GM23338 (cell line): ENCODE measurements around the gene TMEM44. TPM values are rescaled to one million over a fixed set of nuclear protein-coding genes. Genes with fewer than 3 reads are reported as not detected.

Source experiments
- ATAC-seq: fragments of 200-7000 bp; cut with Tn5 transposase; 3 replicates; pipeline ENCODE4 v1.9.1; 2020
- DNase-seq: peaks from one replicate; pipeline ENCODE4 v3.0.0-alpha.2; 2015; ENCODE audit warnings: low spot score
- H2AFZ ChIP-seq: fragments of 200-600 bp; sonication (generic); 2 replicates; pipeline ENCODE4 v1.8.0; 2016; ENCODE audit warnings: antibody characterized with exemption, mild to moderate bottlenecking, moderate library complexity
- H3F3A ChIP-seq: fragments of 200-600 bp; sonication (generic); replicated peaks from 2 replicates; pipeline ENCODE4 v1.8.0; 2017; ENCODE audit warnings: antibody characterized with exemption, mixed run types, low read depth
- H3K27ac ChIP-seq: fragments of 200-600 bp; sonication (generic); 2 replicates; pipeline ENCODE4 v1.6.1; 2016; ENCODE audit warnings: low read depth
- H3K27me3 ChIP-seq: fragments of 200-600 bp; sonication (generic); 2 replicates; pipeline ENCODE4 v1.8.0; 2016; ENCODE audit warnings: mild to moderate bottlenecking, mixed run types, moderate library complexity; ENCODE audit not compliant: insufficient read depth
- H3K36me3 ChIP-seq: fragments of 200-600 bp; sonication (generic); 2 replicates; pipeline ENCODE4 v1.8.0; 2016; ENCODE audit warnings: mild to moderate bottlenecking; ENCODE audit not compliant: insufficient read depth
- H3K4me1 ChIP-seq: fragments of 200-600 bp; sonication (generic); 2 replicates; pipeline ENCODE4 v1.8.0; 2016; ENCODE audit warnings: mild to moderate bottlenecking, moderate library complexity; ENCODE audit not compliant: insufficient read depth
- H3K4me2 ChIP-seq: fragments of 200-600 bp; sonication (generic); 2 replicates; pipeline ENCODE4 v1.7.1; 2017; ENCODE audit warnings: mixed run types
- H3K4me3 ChIP-seq: fragments of 200-600 bp; sonication (generic); 2 replicates; pipeline ENCODE4 v1.6.1; 2016; ENCODE audit warnings: mixed run types
- H3K79me2 ChIP-seq: fragments of 200-600 bp; sonication (generic); replicated peaks from 2 replicates; pipeline ENCODE4 v1.8.0; 2017; ENCODE audit warnings: mild to moderate bottlenecking; ENCODE audit not compliant: insufficient read depth
- H3K9me2 ChIP-seq: fragments of 200-600 bp; sonication (generic); 2 replicates; pipeline ENCODE4 v1.8.0; 2017; ENCODE audit not compliant: insufficient read depth
- H4K20me1 ChIP-seq: fragments of 200-600 bp; sonication (generic); replicated peaks from 2 replicates; pipeline ENCODE4 v1.8.0; 2017; ENCODE audit warnings: mild to moderate bottlenecking; ENCODE audit not compliant: insufficient read depth
- H3K27ac Mint-ChIP-seq: 2 replicates; pipeline ENCODE4 v1.8.0; 2020; ENCODE audit warnings: inconsistent platforms, mild to moderate bottlenecking, moderate library complexity, mixed read lengths
- H3K27me3 Mint-ChIP-seq: 3 replicates; pipeline ENCODE4 v1.8.0; 2022; ENCODE audit warnings: low read depth, mild to moderate bottlenecking, moderate library complexity, mixed read lengths, inconsistent platforms; ENCODE audit not compliant: insufficient read depth, poor library complexity
- H3K36me3 Mint-ChIP-seq: 3 replicates; pipeline ENCODE4 v1.8.0; 2021; ENCODE audit warnings: low read depth, mild to moderate bottlenecking, inconsistent platforms, moderate library complexity, mixed read lengths
- H3K4me1 Mint-ChIP-seq: 3 replicates; pipeline ENCODE4 v1.8.0; 2020; ENCODE audit warnings: mild to moderate bottlenecking, inconsistent platforms, mixed read lengths
- H3K4me3 Mint-ChIP-seq: 3 replicates; pipeline ENCODE4 v1.8.0; 2021; ENCODE audit warnings: moderate library complexity, mild to moderate bottlenecking, inconsistent platforms, mixed read lengths
- H3K9me3 Mint-ChIP-seq: 3 replicates; pipeline ENCODE4 v1.8.0; 2020; ENCODE audit warnings: moderate library complexity, mild to moderate bottlenecking, inconsistent platforms, mixed read lengths
- CREB1 ChIP-seq: fragments of 250-450 bp; sonication (Bioruptor Pico); IDR thresholded peaks from 2 replicates; pipeline ENCODE4 v1.5.0; 2020; ENCODE audit warnings: low read depth, mild to moderate bottlenecking, moderate library complexity
- EZH2 ChIP-seq: fragments of 200-600 bp; sonication (generic); IDR thresholded peaks from one replicate; pipeline ENCODE4 v1.8.0; 2017; ENCODE audit warnings: antibody characterized with exemption, mild to moderate bottlenecking, low read depth; ENCODE audit not compliant: unreplicated experiment
- EZH2phosphoT487 ChIP-seq: fragments of 200-600 bp; sonication (generic); IDR thresholded peaks from one replicate; pipeline ENCODE4 v1.8.1; 2018; ENCODE audit warnings: antibody characterized with exemption; ENCODE audit not compliant: unreplicated experiment
- JUNB ChIP-seq: IDR thresholded peaks from one replicate; pipeline ENCODE4 v1.6.1; 2016; ENCODE audit warnings: antibody characterized with exemption; ENCODE audit not compliant: unreplicated experiment
- NANOG ChIP-seq: IDR thresholded peaks from 2 replicates; pipeline ENCODE4 v1.6.1; 2016; ENCODE audit warnings: antibody characterized with exemption, borderline replicate concordance
- POLR2AphosphoS5 ChIP-seq: IDR thresholded peaks from 2 replicates; pipeline ENCODE4 v1.6.1; 2016; ENCODE audit warnings: antibody characterized with exemption, low read depth
- STAT1 ChIP-seq: IDR thresholded peaks from one replicate; pipeline ENCODE4 v1.6.1; 2016; ENCODE audit warnings: antibody characterized with exemption; ENCODE audit not compliant: unreplicated experiment
- ZNF114 ChIP-seq: fragments of 250-450 bp; sonication (Bioruptor Pico); IDR thresholded peaks from 2 replicates; pipeline ENCODE4 v1.5.0; 2020; ENCODE audit warnings: mild to moderate bottlenecking, moderate library complexity
- ZNF331 ChIP-seq: fragments of 250-450 bp; sonication (Bioruptor Pico); IDR thresholded peaks from 2 replicates; pipeline ENCODE4 v1.5.0; 2020; ENCODE audit warnings: low read depth, mild to moderate bottlenecking, moderate library complexity
- polyA plus RNA-seq: library from polyadenylated mRNA; unstranded; fragments of >200 nt; fragmentation: Nextera tagmentation; extraction: Ambion mirVana; gene quantifications from 2 replicates; pipeline ENCODE4 v1.2.1, GENCODE V29; 2016
- total RNA-seq: library from RNA; depleted of rRNA; stranded (reverse); fragments of >200 nt; shearing (Covaris generic); gene quantifications from 2 replicates; pipeline ENCODE4 v1.2.3, GENCODE V29; 2014
- TF ChIP-seq, protein P1 (sequence below), 2 experiments: fragments of 200-600 bp in 1 of 2; sonication (generic) in 1 of 2; conservative IDR thresholded peaks; 2 replicates each; pipeline versions ENCODE4 v1.5.1 to v1.6.1; 2016 to 2017; ENCODE audit warnings: antibody characterized with exemption in 2 of 2, low read depth in 2 of 2, mild to moderate bottlenecking in 2 of 2, moderate library complexity in 1 of 2
- TF ChIP-seq, protein P2 (sequence below): IDR thresholded peaks from one replicate; pipeline ENCODE4 v1.6.1; 2018; ENCODE audit warnings: antibody characterized with exemption; ENCODE audit not compliant: unreplicated experiment
- TF ChIP-seq, protein P3 (sequence below): fragments of 250-450 bp; sonication (Bioruptor Pico); IDR thresholded peaks from 2 replicates; pipeline ENCODE4 v1.5.0; 2020; ENCODE audit warnings: mild to moderate bottlenecking, moderate library complexity
- TF ChIP-seq, protein P4 (sequence below): IDR thresholded peaks from 2 replicates; pipeline ENCODE4 v1.6.1; 2016; ENCODE audit warnings: antibody characterized with exemption

TMEM44 gene
- total and polyA plus RNA-seq, 2 experiments from 2014 or later = 10.0 to 10.5 TPM

DNA sequence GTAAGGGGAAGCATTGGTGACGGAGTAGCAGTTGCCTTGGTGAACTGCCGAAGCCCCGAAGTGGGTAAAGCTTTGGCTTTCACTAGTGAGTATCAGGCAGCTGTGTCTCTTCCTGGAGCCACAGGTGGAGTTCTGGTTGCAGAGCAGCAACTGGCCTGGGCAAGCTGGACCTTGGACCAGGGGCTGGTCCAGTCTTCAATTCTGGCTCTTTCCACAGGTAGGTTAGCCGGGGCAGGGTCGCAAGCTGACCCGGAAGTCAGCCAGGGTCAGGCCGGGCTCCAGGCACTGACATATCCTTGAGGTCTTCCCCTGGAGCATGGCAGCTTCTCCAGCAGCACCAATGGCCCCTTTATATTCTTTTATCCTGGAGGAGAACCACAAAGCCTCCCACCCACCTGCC lies 73.2 kb downstream of the TMEM44 start:
- H4K20me1 ChIP-seq = no peaks in the 10 kb centered on the region
- no peak overlapping the region for H3K27ac ChIP-seq
- no peaks in the 10 kb centered on the region for H3K79me2 ChIP-seq
- no peaks in the 10 kb centered on the region for H3K9me3 Mint-ChIP-seq
- no peak for DNase-seq
- peaks cover 24% of the 10 kb centered on the region for H3K4me1 Mint-ChIP-seq
- H3K9me2 ChIP-seq = peaks cover 9% of the 10 kb centered on the region; the same call in 1 of the 2 replicates
- TF ChIP-seq EZH2 (no peak), STAT1 (no peak), NANOG (no peak), POLR2AphosphoS5 (no peak), ZNF114 (no peak), ZNF331 (CRISPR knock-in tag) (no peak), JUNB (no peak), EZH2phosphoT487 (no peak), CREB1 (CRISPR knock-in tag) (no peak)
- TF ChIP-seq, protein P1, sequence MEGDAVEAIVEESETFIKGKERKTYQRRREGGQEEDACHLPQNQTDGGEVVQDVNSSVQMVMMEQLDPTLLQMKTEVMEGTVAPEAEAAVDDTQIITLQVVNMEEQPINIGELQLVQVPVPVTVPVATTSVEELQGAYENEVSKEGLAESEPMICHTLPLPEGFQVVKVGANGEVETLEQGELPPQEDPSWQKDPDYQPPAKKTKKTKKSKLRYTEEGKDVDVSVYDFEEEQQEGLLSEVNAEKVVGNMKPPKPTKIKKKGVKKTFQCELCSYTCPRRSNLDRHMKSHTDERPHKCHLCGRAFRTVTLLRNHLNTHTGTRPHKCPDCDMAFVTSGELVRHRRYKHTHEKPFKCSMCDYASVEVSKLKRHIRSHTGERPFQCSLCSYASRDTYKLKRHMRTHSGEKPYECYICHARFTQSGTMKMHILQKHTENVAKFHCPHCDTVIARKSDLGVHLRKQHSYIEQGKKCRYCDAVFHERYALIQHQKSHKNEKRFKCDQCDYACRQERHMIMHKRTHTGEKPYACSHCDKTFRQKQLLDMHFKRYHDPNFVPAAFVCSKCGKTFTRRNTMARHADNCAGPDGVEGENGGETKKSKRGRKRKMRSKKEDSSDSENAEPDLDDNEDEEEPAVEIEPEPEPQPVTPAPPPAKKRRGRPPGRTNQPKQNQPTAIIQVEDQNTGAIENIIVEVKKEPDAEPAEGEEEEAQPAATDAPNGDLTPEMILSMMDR (conservative IDR thresholded peaks at IDR 0.05; ENCODE audit: low read depth in 2 of 2) = no peak
- TF ChIP-seq, protein P2, sequence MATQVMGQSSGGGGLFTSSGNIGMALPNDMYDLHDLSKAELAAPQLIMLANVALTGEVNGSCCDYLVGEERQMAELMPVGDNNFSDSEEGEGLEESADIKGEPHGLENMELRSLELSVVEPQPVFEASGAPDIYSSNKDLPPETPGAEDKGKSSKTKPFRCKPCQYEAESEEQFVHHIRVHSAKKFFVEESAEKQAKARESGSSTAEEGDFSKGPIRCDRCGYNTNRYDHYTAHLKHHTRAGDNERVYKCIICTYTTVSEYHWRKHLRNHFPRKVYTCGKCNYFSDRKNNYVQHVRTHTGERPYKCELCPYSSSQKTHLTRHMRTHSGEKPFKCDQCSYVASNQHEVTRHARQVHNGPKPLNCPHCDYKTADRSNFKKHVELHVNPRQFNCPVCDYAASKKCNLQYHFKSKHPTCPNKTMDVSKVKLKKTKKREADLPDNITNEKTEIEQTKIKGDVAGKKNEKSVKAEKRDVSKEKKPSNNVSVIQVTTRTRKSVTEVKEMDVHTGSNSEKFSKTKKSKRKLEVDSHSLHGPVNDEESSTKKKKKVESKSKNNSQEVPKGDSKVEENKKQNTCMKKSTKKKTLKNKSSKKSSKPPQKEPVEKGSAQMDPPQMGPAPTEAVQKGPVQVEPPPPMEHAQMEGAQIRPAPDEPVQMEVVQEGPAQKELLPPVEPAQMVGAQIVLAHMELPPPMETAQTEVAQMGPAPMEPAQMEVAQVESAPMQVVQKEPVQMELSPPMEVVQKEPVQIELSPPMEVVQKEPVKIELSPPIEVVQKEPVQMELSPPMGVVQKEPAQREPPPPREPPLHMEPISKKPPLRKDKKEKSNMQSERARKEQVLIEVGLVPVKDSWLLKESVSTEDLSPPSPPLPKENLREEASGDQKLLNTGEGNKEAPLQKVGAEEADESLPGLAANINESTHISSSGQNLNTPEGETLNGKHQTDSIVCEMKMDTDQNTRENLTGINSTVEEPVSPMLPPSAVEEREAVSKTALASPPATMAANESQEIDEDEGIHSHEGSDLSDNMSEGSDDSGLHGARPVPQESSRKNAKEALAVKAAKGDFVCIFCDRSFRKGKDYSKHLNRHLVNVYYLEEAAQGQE = no peak
- TF ChIP-seq, protein P3, sequence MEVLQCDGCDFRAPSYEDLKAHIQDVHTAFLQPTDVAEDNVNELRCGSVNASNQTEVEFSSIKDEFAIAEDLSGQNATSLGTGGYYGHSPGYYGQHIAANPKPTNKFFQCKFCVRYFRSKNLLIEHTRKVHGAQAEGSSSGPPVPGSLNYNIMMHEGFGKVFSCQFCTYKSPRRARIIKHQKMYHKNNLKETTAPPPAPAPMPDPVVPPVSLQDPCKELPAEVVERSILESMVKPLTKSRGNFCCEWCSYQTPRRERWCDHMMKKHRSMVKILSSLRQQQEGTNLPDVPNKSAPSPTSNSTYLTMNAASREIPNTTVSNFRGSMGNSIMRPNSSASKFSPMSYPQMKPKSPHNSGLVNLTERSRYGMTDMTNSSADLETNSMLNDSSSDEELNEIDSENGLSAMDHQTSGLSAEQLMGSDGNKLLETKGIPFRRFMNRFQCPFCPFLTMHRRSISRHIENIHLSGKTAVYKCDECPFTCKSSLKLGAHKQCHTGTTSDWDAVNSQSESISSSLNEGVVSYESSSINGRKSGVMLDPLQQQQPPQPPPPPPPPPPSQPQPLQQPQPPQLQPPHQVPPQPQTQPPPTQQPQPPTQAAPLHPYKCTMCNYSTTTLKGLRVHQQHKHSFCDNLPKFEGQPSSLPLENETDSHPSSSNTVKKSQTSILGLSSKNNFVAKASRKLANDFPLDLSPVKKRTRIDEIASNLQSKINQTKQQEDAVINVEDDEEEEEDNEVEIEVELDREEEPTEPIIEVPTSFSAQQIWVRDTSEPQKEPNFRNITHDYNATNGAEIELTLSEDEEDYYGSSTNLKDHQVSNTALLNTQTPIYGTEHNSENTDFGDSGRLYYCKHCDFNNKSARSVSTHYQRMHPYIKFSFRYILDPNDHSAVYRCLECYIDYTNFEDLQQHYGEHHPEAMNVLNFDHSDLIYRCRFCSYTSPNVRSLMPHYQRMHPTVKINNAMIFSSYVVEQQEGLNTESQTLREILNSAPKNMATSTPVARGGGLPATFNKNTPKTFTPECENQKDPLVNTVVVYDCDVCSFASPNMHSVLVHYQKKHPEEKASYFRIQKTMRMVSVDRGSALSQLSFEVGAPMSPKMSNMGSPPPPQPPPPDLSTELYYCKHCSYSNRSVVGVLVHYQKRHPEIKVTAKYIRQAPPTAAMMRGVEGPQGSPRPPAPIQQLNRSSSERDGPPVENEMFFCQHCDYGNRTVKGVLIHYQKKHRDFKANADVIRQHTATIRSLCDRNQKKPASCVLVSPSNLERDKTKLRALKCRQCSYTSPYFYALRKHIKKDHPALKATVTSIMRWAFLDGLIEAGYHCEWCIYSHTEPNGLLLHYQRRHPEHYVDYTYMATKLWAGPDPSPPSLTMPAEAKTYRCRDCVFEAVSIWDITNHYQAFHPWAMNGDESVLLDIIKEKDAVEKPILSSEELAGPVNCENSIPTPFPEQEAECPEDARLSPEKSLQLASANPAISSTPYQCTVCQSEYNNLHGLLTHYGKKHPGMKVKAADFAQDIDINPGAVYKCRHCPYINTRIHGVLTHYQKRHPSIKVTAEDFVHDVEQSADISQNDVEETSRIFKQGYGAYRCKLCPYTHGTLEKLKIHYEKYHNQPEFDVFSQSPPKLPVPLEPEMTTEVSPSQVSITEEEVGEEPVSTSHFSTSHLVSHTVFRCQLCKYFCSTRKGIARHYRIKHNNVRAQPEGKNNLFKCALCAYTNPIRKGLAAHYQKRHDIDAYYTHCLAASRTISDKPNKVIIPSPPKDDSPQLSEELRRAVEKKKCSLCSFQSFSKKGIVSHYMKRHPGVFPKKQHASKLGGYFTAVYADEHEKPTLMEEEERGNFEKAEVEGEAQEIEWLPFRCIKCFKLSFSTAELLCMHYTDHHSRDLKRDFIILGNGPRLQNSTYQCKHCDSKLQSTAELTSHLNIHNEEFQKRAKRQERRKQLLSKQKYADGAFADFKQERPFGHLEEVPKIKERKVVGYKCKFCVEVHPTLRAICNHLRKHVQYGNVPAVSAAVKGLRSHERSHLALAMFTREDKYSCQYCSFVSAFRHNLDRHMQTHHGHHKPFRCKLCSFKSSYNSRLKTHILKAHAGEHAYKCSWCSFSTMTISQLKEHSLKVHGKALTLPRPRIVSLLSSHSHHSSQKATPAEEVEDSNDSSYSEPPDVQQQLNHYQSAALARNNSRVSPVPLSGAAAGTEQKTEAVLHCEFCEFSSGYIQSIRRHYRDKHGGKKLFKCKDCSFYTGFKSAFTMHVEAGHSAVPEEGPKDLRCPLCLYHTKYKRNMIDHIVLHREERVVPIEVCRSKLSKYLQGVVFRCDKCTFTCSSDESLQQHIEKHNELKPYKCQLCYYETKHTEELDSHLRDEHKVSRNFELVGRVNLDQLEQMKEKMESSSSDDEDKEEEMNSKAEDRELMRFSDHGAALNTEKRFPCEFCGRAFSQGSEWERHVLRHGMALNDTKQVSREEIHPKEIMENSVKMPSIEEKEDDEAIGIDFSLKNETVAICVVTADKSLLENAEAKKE (CRISPR knock-in tag) = no peak
- TF ChIP-seq, protein P4, sequence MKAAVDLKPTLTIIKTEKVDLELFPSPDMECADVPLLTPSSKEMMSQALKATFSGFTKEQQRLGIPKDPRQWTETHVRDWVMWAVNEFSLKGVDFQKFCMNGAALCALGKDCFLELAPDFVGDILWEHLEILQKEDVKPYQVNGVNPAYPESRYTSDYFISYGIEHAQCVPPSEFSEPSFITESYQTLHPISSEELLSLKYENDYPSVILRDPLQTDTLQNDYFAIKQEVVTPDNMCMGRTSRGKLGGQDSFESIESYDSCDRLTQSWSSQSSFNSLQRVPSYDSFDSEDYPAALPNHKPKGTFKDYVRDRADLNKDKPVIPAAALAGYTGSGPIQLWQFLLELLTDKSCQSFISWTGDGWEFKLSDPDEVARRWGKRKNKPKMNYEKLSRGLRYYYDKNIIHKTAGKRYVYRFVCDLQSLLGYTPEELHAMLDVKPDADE = no peak
- H3K36me3 Mint-ChIP-seq = no peaks in the 10 kb centered on the region
- H3K4me3 Mint-ChIP-seq = no peak overlapping the region
- H3K27me3 Mint-ChIP-seq = peaks cover 12% of the 10 kb centered on the region
- H2AFZ ChIP-seq = no peak overlapping the region
- no peaks in the 10 kb centered on the region for H3F3A ChIP-seq
- ATAC-seq = no peak
- no peak overlapping the region for H3K4me3 ChIP-seq
- H3K4me2 ChIP-seq = no peak overlapping the region
- no peaks in the 10 kb centered on the region for H3K36me3 ChIP-seq
- peaks cover 22% of the 10 kb centered on the region for H3K4me1 ChIP-seq
- H3K27me3 ChIP-seq = no peaks in the 10 kb centered on the region
- H3K27ac Mint-ChIP-seq = no peak overlapping the region
